ENCODE measurements around the gene TMEM63C.
A peak's percentile ranks its signal among the peaks of the same experiment; 100 is the strongest.

Gene TMEM63C

GRCh38 chr14:77141214-77142004 lies 40.2 kb upstream of the TMEM63C start, which contains the start of gene ZDHHC22:
Gene ZDHHC22, minus strand, starts transcription at chr14:77141791. Its CDS starts 2,053 bp downstream, at chr14:77139738.
- TF ChIP-seq CTCF (conservative IDR thresholded peaks at IDR 0.05) (peak; percentile 51), ZFX (IDR thresholded peaks at IDR 0.05) (no peak)
- no peak within 1 kb of the TSS for H3K27ac ChIP-seq

- no peak for TF ChIP-seq ZFX (IDR thresholded peaks at IDR 0.05)
- no peak for TF ChIP-seq CTCF (conservative IDR thresholded peaks at IDR 0.05)
- H3K27ac ChIP-seq = no peak overlapping the region
Measured at GRCh38 chr14:77142005-77142800, 39.4 kb upstream of the TMEM63C start.

GRCh38 chr14:77143071-77143470 lies 38.5 kb upstream of the TMEM63C start:
- no peak for TF ChIP-seq CTCF (conservative IDR thresholded peaks at IDR 0.05)
- TF ChIP-seq ZFX (IDR thresholded peaks at IDR 0.05) = no peak
- no peak overlapping the region for H3K27ac ChIP-seq

GRCh38 chr14:77144412-77145115 lies 37.0 kb upstream of the TMEM63C start:
- TF ChIP-seq CTCF (conservative IDR thresholded peaks at IDR 0.05) (no peak), ZFX (IDR thresholded peaks at IDR 0.05) (no peak)
- H3K27ac ChIP-seq = no peak overlapping the region

GRCh38 chr14:77145975-77146740 lies 35.4 kb upstream of the TMEM63C start:
- TF ChIP-seq ZFX (IDR thresholded peaks at IDR 0.05) = no peak
- TF ChIP-seq CTCF (conservative IDR thresholded peaks at IDR 0.05) = no peak
- H3K27ac ChIP-seq = no peak overlapping the region

GRCh38 chr14:77148510-77149231 lies 32.9 kb upstream of the TMEM63C start:
- H3K27ac ChIP-seq = no peak overlapping the region
- no peak for TF ChIP-seq CTCF (conservative IDR thresholded peaks at IDR 0.05)
